ENCODE data around the gene KLK4. TPM values are rescaled to one million over a fixed set of nuclear protein-coding genes. Genes with fewer than 3 reads are reported as not detected.

KLK4 gene
- total RNA-seq, 1 experiment from 2014 or later, result 0.48 TPM

GRCh38 chr19:50899569-50899968 lies 11.6 kb downstream of the KLK4 start:
- WGBS (ENCODE audit: extremely low coverage, insufficient read length, low lambda C conversion rate), result no CpG with 5 or more reads among the region's 3 CpGs
- Mint-ChIP-seq H3K27ac (no peak overlapping the region), H3K27me3 (ENCODE audit: low read depth) (peaks cover 49% of the 10 kb centered on the region)

More at GRCh38 chr19:50899569-50899968, 11.6 kb downstream of the KLK4 start:
- H3K18ac ChIP-seq (ENCODE audit: insufficient read length, low read depth, low read length), result no peak overlapping the region
- no peaks in the 10 kb centered on the region for H3K4me1 ChIP-seq (ENCODE audit: insufficient read depth, low read length)
- no peak for DNase-seq
- no peak overlapping the region for H3K23ac ChIP-seq (ENCODE audit: insufficient read length, low read depth, low read length)
- no peak overlapping the region for H2BK15ac ChIP-seq (ENCODE audit: low read depth, low read length)
- no peak overlapping the region for H3K4ac ChIP-seq (ENCODE audit: low read depth, low read length)
- no peaks in the 10 kb centered on the region for H3K23me2 ChIP-seq (ENCODE audit: insufficient read length, low read depth, low read length, poor library complexity, severe bottlenecking)
- H2BK120ac ChIP-seq (ENCODE audit: low read depth, low read length, poor library complexity, severe bottlenecking), result no peak overlapping the region
- H2BK20ac ChIP-seq (ENCODE audit: low read depth, low read length, poor library complexity, severe bottlenecking), result no peak overlapping the region
- H3K4me2 ChIP-seq (ENCODE audit: insufficient read depth, insufficient read length, low read length), result no peak overlapping the region
- H2AK5ac ChIP-seq (ENCODE audit: insufficient read length, low read length), result no peak overlapping the region
- no peaks in the 10 kb centered on the region for H3K27me3 ChIP-seq (ENCODE audit: insufficient read depth, low read length)
- no peaks in the 10 kb centered on the region for H3K79me2 ChIP-seq (ENCODE audit: insufficient read depth, low read length)
- H4K5ac ChIP-seq (ENCODE audit: insufficient read length, low read depth, low read length), result no peak overlapping the region
- H2AFZ ChIP-seq (ENCODE audit: low read length), result no peak overlapping the region
- Mint-ChIP-seq H3K4me3 (no peak overlapping the region), H3K36me3 (ENCODE audit: insufficient read depth in 1 of 3, low read depth in 3 of 3) (peaks cover 4 to 6% (median 5%) of the 10 kb centered on the region in 3 experiments; a peak in 4 of 7 replicates), H3K9me3 (peaks cover 14% of the 10 kb centered on the region in 2 experiments), H3K4me1 (no peaks in the 10 kb centered on the region)
- H3K27ac ChIP-seq (ENCODE audit: insufficient read length, low read depth, low read length), result no peak overlapping the region
- no peak for TF ChIP-seq CTCF (conservative IDR thresholded peaks at IDR 0.05)
- H3K56ac ChIP-seq (ENCODE audit: insufficient read length, low read depth, low read length), result no peak overlapping the region
- H2BK12ac ChIP-seq (ENCODE audit: insufficient read length, low read depth, low read length), result no peak overlapping the region
- H3K14ac ChIP-seq (ENCODE audit: insufficient read depth, low read length), result no peak overlapping the region
- no peak overlapping the region for H4K91ac ChIP-seq (ENCODE audit: insufficient read length, low read depth, low read length)
- H3K9ac ChIP-seq (ENCODE audit: extremely low read depth, insufficient read length, low read length), result no peak overlapping the region
- H4K20me1 ChIP-seq (ENCODE audit: control insufficient read depth, insufficient read depth, insufficient read length), result no peaks in the 10 kb centered on the region
- no peaks in the 10 kb centered on the region for H3K9me3 ChIP-seq (ENCODE audit: control insufficient read depth, low read depth, low read length)
- peak overlapping the region; percentile 60 for H3T11ph ChIP-seq (ENCODE audit: low read length)
- H4K8ac ChIP-seq (replicated peaks; ENCODE audit: insufficient read length, low read depth, low read length), result no peak overlapping the region
- H3K79me1 ChIP-seq (ENCODE audit: insufficient read depth, low read depth, low read length, poor library complexity, severe bottlenecking), result no peaks in the 10 kb centered on the region
- no peak overlapping the region for H2BK5ac ChIP-seq (ENCODE audit: insufficient read length, low read length)

Data from H9 (cell line).